Hepatocyte (in vitro differentiated cells): ENCODE results near the gene RTN4RL2. TPM values are rescaled to one million over a fixed set of nuclear protein-coding genes. Genes with fewer than 3 reads are reported as not detected.

Source experiments
- DNase-seq: peaks from one replicate; pipeline ENCODE4 v3.0.0-alpha.2; 2016; ENCODE audit warnings: low spot score
- H2AFZ ChIP-seq: fragments of 200-600 bp; sonication (generic); 2 replicates; pipeline ENCODE4 v1.6.0; 2016; ENCODE audit warnings: antibody characterized with exemption, mild to moderate bottlenecking
- H3K27ac ChIP-seq: fragments of 200-600 bp; sonication (generic); 2 replicates; pipeline ENCODE4 v1.5.1; 2016; ENCODE audit warnings: mild to moderate bottlenecking
- H3K27me3 ChIP-seq: fragments of 200-600 bp; sonication (generic); 2 replicates; pipeline ENCODE4 v1.6.1; 2016
- H3K36me3 ChIP-seq: fragments of 200-600 bp; sonication (generic); replicated peaks from 2 replicates; pipeline ENCODE4 v1.5.1; 2016; ENCODE audit warnings: low read depth; ENCODE audit not compliant: insufficient read depth
- H3K4me1 ChIP-seq: fragments of 200-600 bp; sonication (generic); 2 replicates; pipeline ENCODE4 v1.5.1; 2016; ENCODE audit warnings: mild to moderate bottlenecking, moderate library complexity; ENCODE audit not compliant: insufficient read depth
- H3K4me2 ChIP-seq: fragments of 200-600 bp; sonication (generic); 2 replicates; pipeline ENCODE4 v1.6.0; 2016
- H3K4me3 ChIP-seq: fragments of 200-600 bp; sonication (generic); 2 replicates; pipeline ENCODE4 v1.5.1; 2016; ENCODE audit warnings: mild to moderate bottlenecking
- H3K79me2 ChIP-seq: fragments of 200-600 bp; sonication (generic); 2 replicates; pipeline ENCODE4 v1.6.0; 2017; ENCODE audit warnings: mild to moderate bottlenecking
- H3K9me2 ChIP-seq: fragments of 200-600 bp; sonication (generic); replicated peaks from 2 replicates; pipeline ENCODE4 v1.6.0; 2017; ENCODE audit warnings: mild to moderate bottlenecking; ENCODE audit not compliant: insufficient read depth
- H3K9me3 ChIP-seq: fragments of 200-600 bp; sonication (generic); 2 replicates; pipeline ENCODE4 v1.5.1; 2016; ENCODE audit warnings: low read depth, mild to moderate bottlenecking
- H4K20me1 ChIP-seq: fragments of 200-600 bp; sonication (generic); 2 replicates; pipeline ENCODE4 v1.6.0; 2016; ENCODE audit warnings: mild to moderate bottlenecking; ENCODE audit not compliant: insufficient read depth, poor library complexity, severe bottlenecking
- CTCF ChIP-seq: fragments of 200-600 bp; sonication (generic); IDR thresholded peaks from 2 replicates; pipeline ENCODE4 v1.5.1; 2016; ENCODE audit warnings: antibody characterized with exemption, mild to moderate bottlenecking; ENCODE audit not compliant: poor library complexity
- EZH2 ChIP-seq: fragments of 200-600 bp; sonication (generic); IDR thresholded peaks from 2 replicates; pipeline ENCODE4 v1.6.1; 2016; ENCODE audit warnings: antibody characterized with exemption, mild to moderate bottlenecking, borderline replicate concordance
- EZH2phosphoT487 ChIP-seq: fragments of 200-600 bp; sonication (generic); IDR thresholded peaks from one replicate; pipeline ENCODE4 v1.6.1; 2018; ENCODE audit warnings: antibody characterized with exemption, mild to moderate bottlenecking, low read depth, moderate library complexity; ENCODE audit not compliant: unreplicated experiment, severe bottlenecking
- WGBS: methylation state at CpG from one replicate; pipeline ENCODE4 v1.1.6; 2016; ENCODE audit warnings: low lambda C conversion rate; ENCODE audit errors: missing lambda C conversion rate; 5-methylcytosine and 5-hydroxymethylcytosine counted together
- polyA plus RNA-seq: library from polyadenylated mRNA; unstranded; fragments of >200 nt; fragmentation: Nextera tagmentation; extraction: Ambion mirVana; gene quantifications from 2 replicates; pipeline ENCODE4 v1.2.1, GENCODE V29; 2016
- small RNA-seq: library from RNA; depleted of rRNA; stranded (forward); fragments of <200 nt; gene quantifications from one replicate; pipeline ENCODE3, GENCODE V24; 2014
- total RNA-seq: library from RNA; depleted of rRNA; stranded (reverse); fragments of >200 nt; gene quantifications from 2 replicates; pipeline ENCODE4 v1.2.3, GENCODE V29; 2014

Gene RTN4RL2
- total and polyA plus RNA-seq, 2 experiments from 2014 or later = 2.4 to 10.6 TPM

GRCh38 chr11:57521116-57521515, 60.8 kb downstream of the RTN4RL2 start:
- no peak for DNase-seq
- WGBS = 91% methylated on average over 2 of the region's 2 CpGs
- TF ChIP-seq CTCF (no peak), EZH2 (no peak), EZH2phosphoT487 (no peak)
- Histone ChIP-seq H3K27me3 (peaks cover 7% of the 10 kb centered on the region), H3K79me2 (no peaks in the 10 kb centered on the region), H2AFZ (no peak overlapping the region), H3K4me1 (no peaks in the 10 kb centered on the region), H3K27ac (no peak overlapping the region), H3K4me2 (no peak overlapping the region), H4K20me1 (no peaks in the 10 kb centered on the region), H3K9me3 (no peaks in the 10 kb centered on the region), H3K36me3 (no peaks in the 10 kb centered on the region), H3K4me3 (no peak overlapping the region), H3K9me2 (no peaks in the 10 kb centered on the region)

- H3K36me3 ChIP-seq = no peaks in the 10 kb centered on the region
- no peaks in the 10 kb centered on the region for H4K20me1 ChIP-seq
- H3K9me3 ChIP-seq = no peaks in the 10 kb centered on the region
- H3K4me1 ChIP-seq = no peaks in the 10 kb centered on the region
- WGBS = 95% methylated on average over 4 of the region's 4 CpGs
- H3K4me3 ChIP-seq = no peak overlapping the region
- H3K79me2 ChIP-seq = no peaks in the 10 kb centered on the region
- no peak for DNase-seq
- no peaks in the 10 kb centered on the region for H3K27me3 ChIP-seq
- H3K9me2 ChIP-seq = no peaks in the 10 kb centered on the region
- no peak overlapping the region for H3K27ac ChIP-seq
- TF ChIP-seq EZH2 (no peak), CTCF (no peak), EZH2phosphoT487 (no peak)
- no peak overlapping the region for H2AFZ ChIP-seq
- no peak overlapping the region for H3K4me2 ChIP-seq
Measured at GRCh38 chr11:57523419-57523818, 63.1 kb downstream of the RTN4RL2 start.

Small RNA genes lying within 50 kb of the gene (small RNA-seq; reads per million reads assigned to genes)
- not detected for gene RNA5SP341

Other genes with a start within 250 kb of the RTN4RL2 start
- 0.48 and 1.9 TPM in 2 replicates for gene APLNR, start 223.3 kb upstream of the RTN4RL2 start, total RNA-seq
- gene APLNR, start 223.3 kb upstream of the RTN4RL2 start, polyA plus RNA-seq = 3.3 and 3.9 TPM in 2 replicates
- 30.7 and 54.9 TPM in 2 replicates for gene TNKS1BP1, start 135.6 kb upstream of the RTN4RL2 start, total RNA-seq
- gene TNKS1BP1, start 135.6 kb upstream of the RTN4RL2 start, polyA plus RNA-seq = 104 and 114 TPM in 2 replicates
- 64.6 and 68.6 TPM in 2 replicates for gene SSRP1, start 124.6 kb upstream of the RTN4RL2 start, total RNA-seq
- 34.0 and 42.3 TPM in 2 replicates for gene SSRP1, start 124.6 kb upstream of the RTN4RL2 start, polyA plus RNA-seq
- gene P2RX3, start 122.2 kb upstream of the RTN4RL2 start, total RNA-seq = 0.16 TPM in 1 of 2 replicates, not detected in the other
- gene P2RX3, start 122.2 kb upstream of the RTN4RL2 start, polyA plus RNA-seq = not detected in 2 replicates
- gene PRG3, start 79.4 kb upstream of the RTN4RL2 start, total RNA-seq = not detected in 2 replicates
- not detected in 2 replicates for gene PRG3, start 79.4 kb upstream of the RTN4RL2 start, polyA plus RNA-seq
- not detected in 2 replicates for gene PRG2, start 69.9 kb upstream of the RTN4RL2 start, total RNA-seq
- not detected in 2 replicates for gene PRG2, start 69.9 kb upstream of the RTN4RL2 start, polyA plus RNA-seq
- gene SLC43A3, start 33.4 kb upstream of the RTN4RL2 start, total RNA-seq = 10.5 and 19.3 TPM in 2 replicates
- gene SLC43A3, start 33.4 kb upstream of the RTN4RL2 start, polyA plus RNA-seq = 13.5 and 20.7 TPM in 2 replicates
- 40.4 and 42.2 TPM in 2 replicates for gene SLC43A1, start 55.2 kb downstream of the RTN4RL2 start, total RNA-seq
- gene SLC43A1, start 55.2 kb downstream of the RTN4RL2 start, polyA plus RNA-seq = 23.4 and 39.5 TPM in 2 replicates
- 23.3 and 31.2 TPM in 2 replicates for gene TIMM10, start 70.2 kb downstream of the RTN4RL2 start, total RNA-seq
- gene TIMM10, start 70.2 kb downstream of the RTN4RL2 start, polyA plus RNA-seq = 84.0 and 99.4 TPM in 2 replicates
- not detected in 2 replicates for gene SMTNL1, start 77.1 kb downstream of the RTN4RL2 start, total RNA-seq
- 0.19 TPM in 1 of 2 replicates, not detected in the other for gene SMTNL1, start 77.1 kb downstream of the RTN4RL2 start, polyA plus RNA-seq
- 40.6 and 45.7 TPM in 2 replicates for gene UBE2L6, start 107.1 kb downstream of the RTN4RL2 start, total RNA-seq
- gene UBE2L6, start 107.1 kb downstream of the RTN4RL2 start, polyA plus RNA-seq = 109 and 113 TPM in 2 replicates
- gene SERPING1, start 137.2 kb downstream of the RTN4RL2 start, total RNA-seq = 123 and 129 TPM in 2 replicates
- 445 and 476 TPM in 2 replicates for gene SERPING1, start 137.2 kb downstream of the RTN4RL2 start, polyA plus RNA-seq
- 0.90 and 2.8 TPM in 2 replicates for gene YPEL4, start 189.4 kb downstream of the RTN4RL2 start, total RNA-seq
- 3.9 and 4.1 TPM in 2 replicates for gene YPEL4, start 189.4 kb downstream of the RTN4RL2 start, polyA plus RNA-seq
- gene CLP1, start 197.2 kb downstream of the RTN4RL2 start, total RNA-seq = 13.4 and 15.4 TPM in 2 replicates
- gene CLP1, start 197.2 kb downstream of the RTN4RL2 start, polyA plus RNA-seq = 9.1 and 18.5 TPM in 2 replicates
- 41.3 and 45.7 TPM in 2 replicates for gene ZDHHC5, start 207.6 kb downstream of the RTN4RL2 start, total RNA-seq
- 35.9 and 42.3 TPM in 2 replicates for gene ZDHHC5, start 207.6 kb downstream of the RTN4RL2 start, polyA plus RNA-seq